HG03575 (cell line): ENCODE results near the gene FCN1.
"Not testable (repeated sequence)": the region's sequence is repeated elsewhere in the genome, so short reads cannot be mapped to it uniquely, and the experiment has no call there.

Experiments used
- ATAC-seq: cut with Tn5 transposase; IDR thresholded peaks from one replicate; pipeline ENCODE4 v1.9.1; 2021; ENCODE audit not compliant: unreplicated experiment, insufficient number of reproducible peaks, low FRiP score; ENCODE audit errors: extremely low read depth

Gene FCN1

DNA sequence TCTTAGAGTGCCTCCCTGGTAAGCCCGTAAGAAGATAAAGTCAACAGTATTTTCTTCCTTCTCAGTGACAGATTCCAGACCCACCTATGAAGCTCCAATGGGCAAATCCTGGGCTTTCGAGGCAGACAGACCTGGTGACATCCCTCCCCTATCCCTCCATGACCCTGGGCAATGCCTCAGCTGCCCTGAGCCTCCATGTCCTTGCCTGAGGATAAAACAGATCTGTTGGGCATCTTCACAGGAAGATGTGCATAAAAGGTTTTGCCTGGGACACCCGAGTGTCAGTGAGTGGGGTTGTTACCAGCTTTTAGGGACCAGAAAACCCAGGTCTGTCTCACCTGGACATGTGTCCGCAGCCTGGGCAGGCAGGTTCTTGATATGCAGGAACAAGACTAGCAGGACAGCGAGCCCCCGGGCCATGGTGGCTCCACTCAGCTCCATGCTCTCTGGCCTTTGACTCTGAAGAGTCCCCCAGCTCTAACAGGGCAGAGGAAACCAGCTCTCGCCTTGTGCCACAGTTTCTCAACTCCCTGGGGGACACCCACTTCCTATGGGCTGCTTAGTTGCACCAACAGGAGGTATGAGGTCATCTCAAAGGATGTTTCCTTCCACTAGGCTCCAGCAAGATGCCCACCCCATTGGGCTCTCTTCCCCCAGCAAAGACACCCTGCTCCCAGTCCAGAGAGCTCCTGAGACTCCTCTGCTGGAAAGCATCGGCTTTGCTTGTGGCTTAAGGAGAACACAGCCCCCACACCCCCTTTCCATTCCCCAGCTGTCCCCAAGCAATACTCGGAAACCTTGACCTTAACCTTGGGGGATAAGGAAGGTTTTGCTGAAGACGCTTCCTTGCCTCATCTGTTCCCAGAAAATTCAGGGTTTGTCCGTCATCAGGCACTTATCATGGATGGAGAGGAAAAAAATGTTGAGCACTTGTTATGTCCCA is at the start of gene FCN1:
Gene FCN1, minus strand, starts transcription at position 482 of the 943 bp plus-strand sequence. Its CDS starts 41 bp downstream, at position 441.
- ATAC-seq = no peak

DNA sequence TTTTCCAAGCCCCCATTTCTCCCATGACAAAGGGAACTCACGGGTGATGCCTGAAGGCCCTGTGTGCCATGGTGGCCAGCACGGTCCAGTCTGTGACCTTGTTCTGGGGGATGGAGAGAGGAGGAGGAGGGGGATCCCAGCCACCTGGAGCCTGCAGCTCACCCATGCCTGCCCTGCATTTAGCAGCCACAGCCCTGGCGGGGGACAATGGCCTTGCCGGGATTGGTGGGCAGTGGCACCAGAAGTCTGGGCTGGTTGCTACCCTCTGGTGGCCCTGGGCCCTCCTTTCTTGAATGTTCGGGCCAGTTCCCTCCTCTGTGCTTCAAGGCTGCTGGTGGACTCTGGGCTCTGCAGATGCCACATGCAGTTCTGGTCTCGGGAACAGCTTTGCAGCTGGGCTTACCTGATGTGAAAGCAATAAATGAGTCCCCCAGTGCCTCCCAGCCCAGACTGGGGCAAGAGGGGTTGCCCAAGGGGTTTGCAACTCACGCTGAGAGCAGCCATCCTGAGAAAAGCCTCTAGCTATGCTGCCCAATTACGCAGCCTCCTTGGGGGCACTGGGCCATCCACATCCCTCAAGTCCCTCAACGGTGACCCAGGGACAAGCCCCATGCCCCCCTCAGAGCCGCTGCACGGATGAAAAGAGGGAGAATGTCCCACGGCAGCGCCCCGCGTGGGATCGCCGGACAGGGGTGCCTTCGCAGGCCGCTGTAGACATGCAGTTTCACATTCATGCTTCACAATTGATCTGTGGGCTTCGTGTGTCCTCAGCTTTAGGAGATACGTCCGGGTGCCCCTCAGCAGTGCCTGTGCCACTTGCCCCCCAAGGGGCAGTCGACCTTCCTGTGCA is 49.2 kb upstream of the FCN1 start:
- no peak for ATAC-seq

DNA sequence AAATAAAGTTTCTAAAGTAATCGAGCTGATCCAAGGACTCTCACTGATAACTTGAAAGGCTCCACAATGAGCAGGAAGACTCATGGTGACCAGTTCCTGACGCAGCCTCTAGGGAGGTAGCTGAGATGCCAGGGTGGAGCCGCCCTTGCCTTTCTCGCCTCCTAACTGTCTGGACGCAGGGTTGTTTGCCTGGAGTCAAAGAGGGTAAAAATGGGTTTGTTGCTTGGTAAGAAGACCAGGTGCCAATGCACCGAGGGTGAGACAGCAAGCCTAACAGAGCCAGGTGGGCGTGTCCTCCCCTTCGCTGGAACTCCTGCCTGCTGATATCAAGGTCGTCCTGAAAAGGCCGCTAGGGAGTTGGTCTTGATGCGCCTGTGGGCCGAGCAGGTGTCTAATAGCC is 48.6 kb upstream of the FCN1 start:
- no peak for ATAC-seq

DNA sequence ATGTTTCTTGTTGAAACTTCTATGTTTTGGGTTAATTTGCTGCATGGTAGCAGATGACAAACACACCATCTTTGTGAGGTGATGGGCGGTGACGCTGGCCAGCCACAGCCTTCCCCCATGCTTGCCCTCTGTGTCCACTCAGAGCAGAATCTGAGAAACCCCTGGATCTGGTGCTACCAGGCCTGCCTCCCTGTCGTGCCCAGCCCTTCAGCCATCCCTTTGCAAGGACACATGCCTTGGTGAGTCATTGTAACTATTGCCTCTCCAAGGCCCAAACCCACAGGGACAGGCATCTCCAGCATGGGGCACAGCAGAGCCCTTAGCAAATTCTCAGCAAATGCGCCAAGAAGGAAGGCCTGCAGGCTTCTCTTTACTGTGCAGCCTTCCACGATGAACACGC is 48.1 kb upstream of the FCN1 start:
- no peak for ATAC-seq

DNA sequence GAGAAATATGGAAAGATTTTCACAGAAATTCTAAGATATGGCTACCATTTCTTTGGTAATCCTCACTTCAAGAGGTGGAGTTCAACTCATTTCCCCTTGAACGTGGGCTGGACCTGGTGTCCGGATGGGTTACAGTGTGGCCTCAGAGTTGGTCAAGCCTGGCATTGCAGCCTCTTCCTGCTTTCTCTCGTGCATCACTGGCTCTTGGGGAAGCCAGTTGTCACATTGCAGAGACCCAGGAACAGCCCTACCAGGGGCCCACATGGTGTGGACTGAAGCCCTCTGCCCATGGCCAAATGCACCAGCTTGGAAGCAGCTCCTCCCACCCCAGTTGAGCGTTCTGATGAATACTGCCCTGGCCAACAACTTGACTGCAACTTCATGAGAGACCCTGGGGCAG is 47.7 kb upstream of the FCN1 start:
- ATAC-seq = no peak

DNA sequence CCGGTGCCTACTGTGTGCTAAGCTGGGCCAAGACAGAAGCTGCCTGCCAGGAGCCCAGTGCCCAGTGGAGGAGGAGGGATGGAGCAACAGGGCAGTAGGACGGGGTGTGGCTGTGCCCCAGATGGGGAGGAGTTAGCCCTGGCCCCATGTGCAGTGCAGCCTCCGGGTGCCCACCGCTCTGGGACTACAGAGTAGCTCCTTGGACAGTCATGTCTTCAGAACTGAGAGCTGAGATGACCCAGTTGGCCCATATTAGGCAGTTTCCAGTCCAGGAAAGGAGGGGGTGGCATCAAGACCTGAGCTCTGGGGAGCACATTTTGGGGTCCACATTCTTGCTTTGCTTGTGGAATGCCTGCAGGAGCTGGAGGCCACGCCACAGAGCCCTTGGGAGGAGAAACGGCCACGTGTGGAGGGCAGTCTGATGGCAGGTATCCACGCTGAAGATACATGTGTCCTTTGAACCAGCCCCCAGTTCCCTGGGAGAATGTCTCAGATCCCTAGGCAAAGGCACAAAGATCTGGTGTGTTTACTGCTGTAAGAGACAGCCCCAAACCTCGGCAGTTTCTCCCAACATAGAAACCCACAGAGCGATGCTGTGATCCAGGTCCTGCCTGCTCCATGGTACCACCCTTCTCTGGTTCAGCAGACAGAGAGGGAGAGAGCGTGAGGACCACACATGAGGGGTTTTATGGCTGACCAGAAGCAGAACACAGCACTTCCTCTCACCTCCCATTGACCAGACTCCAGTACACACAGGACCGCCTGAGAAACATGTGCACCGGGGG is 46.8 kb upstream of the FCN1 start:
- no peak for ATAC-seq

DNA sequence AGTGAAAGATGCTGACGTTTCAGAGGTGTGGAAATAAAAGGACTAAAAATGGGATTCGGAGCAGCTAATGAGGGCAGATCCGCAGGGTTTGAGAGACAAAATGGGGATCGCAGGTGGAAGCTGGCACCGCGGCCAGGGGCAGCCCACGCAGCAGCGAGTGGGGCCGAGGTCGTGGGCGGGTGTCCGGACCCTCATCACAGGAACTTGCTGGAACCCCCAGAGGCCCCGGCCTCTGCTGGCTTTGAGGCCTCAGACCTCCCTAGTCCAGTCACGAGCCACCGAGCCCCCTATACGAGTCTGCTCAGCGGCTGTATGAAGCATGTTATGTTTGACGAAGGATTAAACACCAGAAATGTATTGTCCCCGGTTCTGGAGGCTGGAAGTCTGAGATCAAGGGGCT is 45.8 kb upstream of the FCN1 start:
- no peak for ATAC-seq

DNA sequence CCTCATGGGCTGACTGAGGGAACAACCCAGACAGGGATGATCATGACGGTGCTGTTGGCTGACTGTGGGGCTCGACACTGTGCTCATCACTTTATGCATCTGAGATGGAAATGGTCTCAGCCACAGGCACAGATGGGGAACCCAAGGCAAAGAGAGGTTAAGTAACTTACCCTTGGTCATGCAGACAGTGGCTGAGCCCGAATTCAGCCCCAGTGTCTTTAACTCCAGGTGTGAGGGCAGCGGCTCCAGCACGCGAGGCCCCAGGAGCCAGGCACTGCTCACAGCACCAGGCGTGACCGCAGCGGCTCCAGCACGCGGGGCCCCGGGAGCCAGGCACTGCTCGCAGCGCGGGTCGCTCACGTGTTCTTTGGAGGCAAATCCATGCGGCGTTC is 45.3 kb upstream of the FCN1 start:
- no peak for ATAC-seq

DNA sequence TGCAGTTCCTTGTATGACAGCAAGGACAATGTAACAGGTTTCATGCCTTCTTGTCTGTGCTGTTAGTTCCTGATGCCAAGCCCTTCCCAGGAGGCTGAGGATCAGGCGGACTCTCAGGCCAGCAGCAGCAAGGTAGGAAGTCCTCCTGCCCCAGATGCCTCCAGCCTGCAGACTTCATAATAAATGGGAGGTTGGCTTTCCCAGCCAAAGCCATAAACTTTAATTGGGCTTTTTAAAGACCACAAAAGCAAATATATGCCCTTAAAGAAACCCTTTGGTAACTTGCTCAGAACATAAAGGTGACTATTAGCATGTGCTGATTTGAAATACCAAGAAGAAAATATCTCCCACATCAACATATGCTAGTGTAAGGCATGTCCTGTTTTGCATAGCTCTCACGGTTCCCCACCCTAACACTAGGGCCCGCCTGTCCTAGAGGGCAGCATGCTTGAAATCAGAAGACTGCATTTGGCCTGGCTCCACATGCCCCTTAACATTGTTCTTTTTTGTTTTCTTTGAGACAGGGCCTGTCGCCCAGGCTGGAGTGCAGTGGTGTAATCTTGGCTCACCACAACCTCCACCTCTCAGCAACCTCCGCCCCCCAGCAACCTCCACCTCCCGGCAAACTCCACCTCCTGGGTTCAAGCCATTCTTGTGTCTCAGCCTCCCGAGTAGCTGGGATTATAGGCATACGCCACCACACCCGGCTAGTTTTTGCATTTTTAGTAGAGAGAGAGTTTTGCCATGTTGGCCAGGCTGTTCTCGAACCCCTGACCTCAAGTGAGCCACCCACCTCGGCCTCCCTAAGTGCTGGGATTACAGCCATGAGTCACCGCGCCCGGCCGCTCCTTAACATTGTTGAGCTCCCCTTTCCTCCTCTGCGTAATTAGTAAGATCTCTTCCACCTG is 44.6 kb upstream of the FCN1 start:
- ATAC-seq = no peak

DNA sequence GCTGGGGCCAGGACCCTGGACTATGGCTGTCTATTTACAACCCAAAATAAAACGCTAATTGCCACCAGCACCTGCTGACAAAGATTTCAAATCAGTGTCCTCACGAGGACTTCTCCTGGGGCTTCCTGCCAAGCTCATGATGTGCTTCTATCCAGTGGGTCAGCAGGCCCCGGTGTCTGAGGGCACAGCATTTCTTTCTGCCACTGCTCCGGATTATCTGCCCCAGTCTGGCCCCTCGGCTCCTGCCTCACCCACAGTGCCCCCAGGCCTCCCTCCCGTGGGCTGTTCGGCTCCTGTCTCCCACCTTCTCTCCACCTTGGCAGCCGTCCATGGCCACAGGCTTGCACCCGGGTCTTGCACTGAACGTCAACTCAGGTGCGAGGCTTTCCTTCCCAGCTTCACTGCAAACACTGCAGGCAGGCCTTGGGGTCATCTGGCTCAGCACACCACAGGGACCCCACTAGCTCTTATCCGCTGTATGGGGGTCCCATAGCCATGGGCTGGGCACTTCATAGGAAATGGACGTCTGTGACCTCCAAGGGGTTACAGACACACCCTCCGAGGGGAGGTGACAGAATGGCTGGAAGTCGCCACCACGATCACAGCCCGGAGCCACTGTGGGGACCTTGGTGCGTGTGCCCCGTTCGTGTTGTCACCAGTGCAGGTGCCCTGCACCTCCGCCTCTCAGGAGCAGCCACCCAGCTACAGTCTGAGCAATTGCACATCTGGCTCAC is 43.8 kb upstream of the FCN1 start:
- ATAC-seq = no peak

DNA sequence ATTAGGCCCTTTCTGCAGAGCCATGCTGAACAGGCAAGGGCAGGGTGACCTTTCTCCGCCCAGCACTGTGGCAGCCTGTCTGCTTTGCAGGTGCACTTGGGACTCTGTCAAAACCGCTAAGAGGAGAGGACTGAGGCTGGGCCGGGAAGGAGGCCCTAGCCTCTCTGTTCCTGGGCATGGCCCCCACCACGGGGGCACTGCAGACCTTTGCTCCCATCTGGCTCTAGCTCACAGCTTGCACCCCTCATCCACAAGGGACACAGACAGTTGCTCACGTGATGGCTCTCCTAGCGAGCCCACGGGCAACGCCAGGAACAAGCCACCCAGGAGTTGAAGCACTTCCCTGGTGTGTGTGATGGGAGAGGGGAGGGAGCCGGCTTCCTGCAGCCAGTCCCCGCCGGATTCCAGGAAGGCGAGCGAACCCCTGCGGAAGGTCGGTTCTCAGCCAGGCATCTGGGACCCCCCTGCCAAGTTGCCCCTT is 43.0 kb upstream of the FCN1 start:
- ATAC-seq = no peak

DNA sequence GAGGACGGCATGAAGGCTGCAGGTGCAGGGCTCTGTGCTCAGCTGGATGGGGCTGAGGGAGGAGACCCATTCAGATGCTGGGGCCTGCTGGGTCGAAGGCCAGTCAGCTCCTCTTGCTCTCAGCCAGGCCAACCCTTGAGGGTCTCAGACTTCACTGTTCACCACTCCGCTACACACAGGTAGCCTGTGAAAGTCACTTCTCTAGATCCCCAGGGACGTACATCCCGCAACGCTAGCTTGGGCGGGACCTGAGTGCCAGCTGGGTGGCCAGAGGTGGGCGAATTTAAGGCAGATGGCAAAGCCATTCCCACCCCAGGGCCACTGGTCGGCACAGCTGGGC is 42.2 kb upstream of the FCN1 start:
- ATAC-seq = no peak

DNA sequence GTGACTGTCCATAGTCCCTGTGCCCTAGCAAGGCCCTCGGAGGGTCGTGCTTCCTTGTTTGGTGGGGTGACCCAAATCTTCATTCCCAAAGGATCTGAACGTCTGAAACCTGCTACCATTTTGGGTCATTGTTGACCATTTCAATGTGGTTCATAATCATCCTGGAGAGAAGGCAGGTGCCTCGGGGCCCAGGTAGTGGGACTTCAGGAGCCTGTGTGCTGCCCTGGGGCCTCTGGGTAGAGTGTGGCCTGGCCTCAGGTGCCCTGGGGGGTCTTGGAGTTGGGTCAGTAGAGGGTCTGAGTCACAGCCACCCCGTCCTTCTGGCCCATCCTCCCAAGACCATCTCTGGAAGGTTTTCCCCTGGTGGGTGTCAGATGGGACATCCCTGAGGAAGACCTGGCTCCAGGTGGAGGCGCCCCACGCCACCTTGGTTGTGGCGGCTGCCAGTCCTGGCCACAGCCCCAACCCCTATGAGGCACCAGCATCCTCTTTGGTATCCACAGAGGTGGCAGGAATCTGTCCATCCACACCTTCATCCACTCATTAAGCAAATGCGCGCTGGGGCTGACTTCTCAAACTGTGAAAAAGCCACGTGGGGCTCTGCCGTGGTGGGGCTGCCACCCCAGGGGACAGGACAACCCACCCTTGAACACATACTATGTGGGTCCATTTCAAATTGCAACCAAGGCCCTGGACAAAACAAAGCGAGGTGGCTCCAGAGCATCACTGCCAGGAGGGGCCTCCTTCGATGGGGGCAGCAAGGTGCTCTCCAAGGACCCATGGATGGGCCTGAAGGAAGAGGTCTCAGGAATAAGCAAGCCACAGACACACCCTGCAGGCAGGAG is 41.6 kb upstream of the FCN1 start:
- no peak for ATAC-seq

DNA sequence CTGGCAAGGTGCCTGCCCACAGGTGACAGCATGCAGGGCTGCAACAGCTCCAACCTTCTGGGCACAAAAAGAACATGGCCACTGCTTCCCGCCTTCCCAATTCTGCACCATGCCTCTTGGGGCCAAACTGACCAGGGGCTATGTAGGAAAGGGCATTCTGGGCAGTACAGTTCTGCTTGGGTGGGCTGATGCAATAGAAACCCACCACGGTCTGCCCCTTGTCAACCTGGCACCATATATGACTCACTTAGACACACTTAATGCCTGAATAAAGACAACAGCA is 40.2 kb upstream of the FCN1 start:
- no peak for ATAC-seq

DNA sequence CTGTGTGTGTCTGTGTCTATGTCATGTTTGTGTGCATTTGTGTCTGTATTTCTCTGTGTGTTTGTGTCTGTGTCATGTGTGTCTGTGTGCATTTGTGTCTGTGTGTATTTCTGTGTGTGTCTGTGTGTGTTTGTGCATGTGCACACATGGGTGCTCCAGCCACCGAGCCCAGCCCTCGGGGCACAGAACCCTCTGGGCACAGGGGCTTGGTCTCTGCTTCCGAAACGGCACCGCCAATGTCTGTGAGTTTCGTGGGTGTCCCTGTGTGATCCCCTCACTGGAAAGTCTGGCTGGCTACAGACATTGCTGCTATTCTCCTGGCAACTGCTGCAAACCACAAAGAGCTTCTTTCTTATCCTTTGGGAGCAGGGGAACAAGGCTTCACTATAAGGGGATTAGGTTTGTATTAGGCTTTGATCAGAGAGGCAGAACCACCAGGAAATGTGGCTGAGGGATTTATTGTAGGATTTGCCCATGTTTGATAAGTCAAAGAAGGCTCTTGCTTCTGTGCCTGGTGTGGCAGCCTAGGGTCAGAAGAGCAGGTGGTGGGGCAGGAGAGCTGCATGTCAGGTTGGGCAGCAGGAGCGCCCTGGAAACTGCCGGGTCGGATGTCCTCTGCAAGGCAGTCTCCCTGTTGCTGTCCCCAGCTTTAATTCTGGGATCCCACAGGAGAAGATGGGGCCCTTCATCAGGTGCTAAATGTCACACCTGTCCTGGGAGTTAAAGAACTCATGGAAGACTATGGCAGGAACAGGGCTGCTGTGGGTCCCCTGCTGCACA is 39.6 kb upstream of the FCN1 start:
- no peak for ATAC-seq

DNA sequence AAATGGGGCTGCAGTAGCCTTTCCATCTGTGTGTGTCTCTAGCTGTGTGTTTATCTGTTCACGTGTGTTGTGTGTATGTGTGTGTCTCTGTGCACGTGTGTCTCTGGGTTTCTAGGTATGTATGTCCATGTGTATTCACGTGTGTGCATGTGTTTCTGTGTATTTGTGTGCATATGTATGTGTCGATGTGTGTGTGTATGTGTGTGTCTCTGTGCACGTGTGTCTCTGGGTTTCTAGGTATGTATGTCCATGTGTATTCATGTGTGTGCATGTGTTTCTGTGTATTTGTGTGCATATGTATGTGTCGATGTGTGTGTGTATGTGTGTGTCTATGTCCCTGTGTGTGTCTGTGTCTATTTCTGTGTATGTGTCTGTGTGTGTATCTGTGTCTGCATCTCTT is 38.7 kb upstream of the FCN1 start:
- ATAC-seq = not testable (repeated sequence)
